Astrocyte of the spinal cord (primary cell): ENCODE data around the gene RNF141.
A peak's percentile ranks its signal among the peaks of the same experiment; 100 is the strongest.

ENCODE experiments used
- DNase-seq: peaks from one replicate; pipeline ENCODE4 v3.0.0; 2011; ENCODE audit warnings: low read depth, low spot score
- H3K4me3 ChIP-seq: 2 replicates; pipeline ENCODE4 v1.5.1; 2011; ENCODE audit warnings: low read depth, mild to moderate bottlenecking, low read length, moderate library complexity
- CTCF ChIP-seq: IDR thresholded peaks from 2 replicates; pipeline ENCODE4 v1.5.1; 2012; ENCODE audit warnings: low read depth, mild to moderate bottlenecking, low read length, inconsistent platforms
- in situ Hi-C: cut with HindIII; loops from 2 replicates; pipeline ENCODE4 v1.10.0; 2017; ENCODE audit warnings: low sequenced_read_pairs

The RNF141 gene

GRCh38 chr11:10551845-10552352 lies 10.9 kb upstream of the RNF141 start:
- in situ Hi-C loops = no loop called here
- DNase-seq = no peak
- no peak for TF ChIP-seq CTCF
- H3K4me3 ChIP-seq = no peak overlapping the region

- DNase-seq = no peak
- in situ Hi-C loops = no loop called here
- H3K4me3 ChIP-seq = no peak overlapping the region
- TF ChIP-seq CTCF = no peak
These were observed 10.3 kb upstream of the RNF141 start for GRCh38 chr11:10551290-10551592.

GRCh38 chr11:10550503-10551289 lies 9.7 kb upstream of the RNF141 start:
- DNase-seq = peak; percentile 65
- no peak overlapping the region for H3K4me3 ChIP-seq
- TF ChIP-seq CTCF = no peak
- in situ Hi-C loops = no loop called here

- TF ChIP-seq CTCF = no peak
- no peak for DNase-seq
- no peak overlapping the region for H3K4me3 ChIP-seq
- in situ Hi-C loops = no loop called here
These were observed 3.8 kb upstream of the RNF141 start for GRCh38 chr11:10544491-10545465.

GRCh38 chr11:10543782-10544181 lies 2.8 kb upstream of the RNF141 start:
- no peak overlapping the region for H3K4me3 ChIP-seq
- no peak for DNase-seq
- no peak for TF ChIP-seq CTCF
- in situ Hi-C loops = no loop called here

GRCh38 chr11:10542776-10543175 lies 1.8 kb upstream of the RNF141 start:
- no peak for TF ChIP-seq CTCF
- no peak for DNase-seq
- in situ Hi-C loops = no loop called here
- H3K4me3 ChIP-seq = no peak overlapping the region
